Spleen (tissue), 7 donors: ENCODE measurements around the gene GMPPB.

ENCODE experiments used
- POLR2AphosphoS5 ChIP-seq, 3 donors: sonication (generic); formaldehyde crosslinking; IDR thresholded peaks; one replicate each; pipeline ENCODE4 v1.5.1; 2017; ENCODE audit warnings: antibody characterized with exemption in 3 of 3
- TF ChIP-seq, protein P1 (sequence below), 11 experiments: fragments of 200-600 bp in 7 of 11; fragments of 450-650 bp in 4 of 11; sonication (generic) in 4 of 11; IDR thresholded peaks in 8 of 11; conservative IDR thresholded peaks in 3 of 11; 1 replicate in 7 of 11; 2 replicates in 4 of 11; pipeline versions ENCODE4 v1.4.0 to v1.8.0; 2016 to 2021; ENCODE audit warnings: antibody characterized with exemption in 11 of 11, inconsistent platforms in 4 of 11, mild to moderate bottlenecking in 1 of 11
- donor health status: DM: no; HTN: no; CAD: no; lungs with moderate emphysema.
- donor health status: DM: no; HTN: no; CAD: no.
- donor health status: DM: no; HTN: no; CAD: no.

DNA sequence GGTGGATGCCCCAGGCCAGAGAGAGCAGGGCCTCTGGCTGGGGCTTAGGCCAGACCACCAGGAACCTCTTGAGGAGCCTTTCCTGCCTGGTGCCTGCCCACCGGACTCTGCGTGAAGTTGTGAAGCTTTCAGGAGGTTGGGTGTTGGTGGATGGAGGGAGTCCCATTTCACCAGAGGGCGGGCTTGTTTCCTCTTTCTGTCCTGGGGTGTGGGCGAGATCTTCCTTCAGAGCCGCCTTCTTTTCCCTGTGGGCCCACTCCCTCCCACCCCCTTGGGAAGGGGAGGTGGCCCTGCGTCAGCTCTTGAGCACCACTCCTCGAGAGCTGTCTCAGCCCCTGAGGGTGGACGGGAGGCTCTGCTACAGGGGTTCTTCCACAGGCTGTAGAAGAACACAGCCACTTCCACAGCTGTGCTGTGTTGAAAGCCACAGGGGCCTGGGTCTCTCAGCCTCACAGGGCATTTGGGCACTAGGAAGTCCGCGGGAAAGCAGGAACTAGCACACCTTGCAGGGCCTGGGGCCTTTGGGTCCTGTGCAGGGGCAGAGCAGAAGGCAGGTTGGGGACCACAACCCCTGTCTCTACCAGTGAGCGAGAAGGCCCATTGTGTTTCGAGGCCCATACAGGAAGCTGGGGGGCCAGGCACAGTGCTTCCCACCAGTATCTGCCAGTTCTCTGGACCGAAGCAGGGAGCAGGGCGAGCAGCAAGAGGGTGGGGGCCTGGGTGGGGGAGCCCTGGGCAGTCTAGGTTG lies 6.4 kb downstream of the GMPPB start:
- TF ChIP-seq, protein P1, sequence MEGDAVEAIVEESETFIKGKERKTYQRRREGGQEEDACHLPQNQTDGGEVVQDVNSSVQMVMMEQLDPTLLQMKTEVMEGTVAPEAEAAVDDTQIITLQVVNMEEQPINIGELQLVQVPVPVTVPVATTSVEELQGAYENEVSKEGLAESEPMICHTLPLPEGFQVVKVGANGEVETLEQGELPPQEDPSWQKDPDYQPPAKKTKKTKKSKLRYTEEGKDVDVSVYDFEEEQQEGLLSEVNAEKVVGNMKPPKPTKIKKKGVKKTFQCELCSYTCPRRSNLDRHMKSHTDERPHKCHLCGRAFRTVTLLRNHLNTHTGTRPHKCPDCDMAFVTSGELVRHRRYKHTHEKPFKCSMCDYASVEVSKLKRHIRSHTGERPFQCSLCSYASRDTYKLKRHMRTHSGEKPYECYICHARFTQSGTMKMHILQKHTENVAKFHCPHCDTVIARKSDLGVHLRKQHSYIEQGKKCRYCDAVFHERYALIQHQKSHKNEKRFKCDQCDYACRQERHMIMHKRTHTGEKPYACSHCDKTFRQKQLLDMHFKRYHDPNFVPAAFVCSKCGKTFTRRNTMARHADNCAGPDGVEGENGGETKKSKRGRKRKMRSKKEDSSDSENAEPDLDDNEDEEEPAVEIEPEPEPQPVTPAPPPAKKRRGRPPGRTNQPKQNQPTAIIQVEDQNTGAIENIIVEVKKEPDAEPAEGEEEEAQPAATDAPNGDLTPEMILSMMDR (IDR thresholded peaks at IDR 0.05 in 8 of 11, conservative IDR thresholded peaks at IDR 0.05 in 3 of 11): no peak
- TF ChIP-seq POLR2AphosphoS5 (IDR thresholded peaks at IDR 0.05): no peak
